ENCODE results near the gene VSIR. TPM values are rescaled to one million over a fixed set of nuclear protein-coding genes. Genes with fewer than 3 reads are reported as not detected.
A peak's percentile ranks its signal among the peaks of the same experiment; 100 is the strongest.

VSIR gene
- total RNA-seq, 1 experiment from 2014 or later, result 57.7 TPM

DNA sequence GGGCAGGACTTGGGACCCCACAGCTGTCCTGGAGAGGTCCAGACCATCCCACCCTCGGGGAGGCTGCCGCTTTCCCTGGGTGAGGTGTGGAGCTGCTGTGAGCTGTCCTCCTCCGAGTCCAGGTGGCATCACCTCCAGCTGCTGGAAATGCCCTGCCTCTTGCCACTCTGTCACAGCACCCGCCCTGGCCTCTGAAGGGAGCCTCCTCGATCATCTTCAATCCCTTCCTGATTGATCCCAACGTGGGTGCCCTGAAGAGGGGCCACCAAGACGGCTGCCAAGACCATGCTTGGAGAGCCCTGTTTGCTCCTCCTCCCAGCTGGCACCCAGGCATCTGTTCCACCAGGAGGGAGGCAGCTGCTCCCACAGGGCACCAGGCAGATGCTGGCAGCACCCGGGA lies 58.3 kb downstream of the VSIR start:
- intact Hi-C loops (cut with micrococcal nuclease; ENCODE audit: unreplicated experiment), result no loop called here
- no peaks in the 10 kb centered on the region for H3K79me2 ChIP-seq (ENCODE audit: low read depth)
- peaks cover 14% of the 10 kb centered on the region for H3K4me1 ChIP-seq (replicated peaks; ENCODE audit: insufficient read depth)
- no peak overlapping the region for H3K4me2 ChIP-seq
- POLR2A ChIA-PET (ENCODE audit: unreplicated experiment), result no interaction called here
- CTCF ChIA-PET, result interaction anchor here (1.5 kb wide), 1 partner anchor 58 kb away, joined by 4 read pairs; the partner anchor contains the start of gene VSIR
- no peak for DNase-seq
- no peak overlapping the region for H2AFZ ChIP-seq
- no peaks in the 10 kb centered on the region for H3K27me3 ChIP-seq (ENCODE audit: insufficient read depth, low read depth)
- H3K9me2 ChIP-seq (ENCODE audit: insufficient read depth), result no peaks in the 10 kb centered on the region
- no peak overlapping the region for H3K4me3 ChIP-seq
- H4K20me1 ChIP-seq (ENCODE audit: insufficient read depth), result no peaks in the 10 kb centered on the region
- H3K9me3 ChIP-seq (ENCODE audit: insufficient read depth, low read depth), result no peaks in the 10 kb centered on the region
- H3F3A ChIP-seq (ENCODE audit: insufficient read depth, low read depth), result peaks cover 6% of the 10 kb centered on the region; the same call in 1 of the 2 replicates
- H3K27ac ChIP-seq, result no peak overlapping the region
- BruUV-seq (replicated peaks), result no TSS peak
- TF ChIP-seq, protein P1, sequence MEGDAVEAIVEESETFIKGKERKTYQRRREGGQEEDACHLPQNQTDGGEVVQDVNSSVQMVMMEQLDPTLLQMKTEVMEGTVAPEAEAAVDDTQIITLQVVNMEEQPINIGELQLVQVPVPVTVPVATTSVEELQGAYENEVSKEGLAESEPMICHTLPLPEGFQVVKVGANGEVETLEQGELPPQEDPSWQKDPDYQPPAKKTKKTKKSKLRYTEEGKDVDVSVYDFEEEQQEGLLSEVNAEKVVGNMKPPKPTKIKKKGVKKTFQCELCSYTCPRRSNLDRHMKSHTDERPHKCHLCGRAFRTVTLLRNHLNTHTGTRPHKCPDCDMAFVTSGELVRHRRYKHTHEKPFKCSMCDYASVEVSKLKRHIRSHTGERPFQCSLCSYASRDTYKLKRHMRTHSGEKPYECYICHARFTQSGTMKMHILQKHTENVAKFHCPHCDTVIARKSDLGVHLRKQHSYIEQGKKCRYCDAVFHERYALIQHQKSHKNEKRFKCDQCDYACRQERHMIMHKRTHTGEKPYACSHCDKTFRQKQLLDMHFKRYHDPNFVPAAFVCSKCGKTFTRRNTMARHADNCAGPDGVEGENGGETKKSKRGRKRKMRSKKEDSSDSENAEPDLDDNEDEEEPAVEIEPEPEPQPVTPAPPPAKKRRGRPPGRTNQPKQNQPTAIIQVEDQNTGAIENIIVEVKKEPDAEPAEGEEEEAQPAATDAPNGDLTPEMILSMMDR (conservative IDR thresholded peaks at IDR 0.05), result no peak
- TF ChIP-seq EZH2 (IDR thresholded peaks at IDR 0.05; ENCODE audit: low read depth), result no peak
- no peaks in the 10 kb centered on the region for H3K36me3 ChIP-seq (ENCODE audit: low read depth)

DNA sequence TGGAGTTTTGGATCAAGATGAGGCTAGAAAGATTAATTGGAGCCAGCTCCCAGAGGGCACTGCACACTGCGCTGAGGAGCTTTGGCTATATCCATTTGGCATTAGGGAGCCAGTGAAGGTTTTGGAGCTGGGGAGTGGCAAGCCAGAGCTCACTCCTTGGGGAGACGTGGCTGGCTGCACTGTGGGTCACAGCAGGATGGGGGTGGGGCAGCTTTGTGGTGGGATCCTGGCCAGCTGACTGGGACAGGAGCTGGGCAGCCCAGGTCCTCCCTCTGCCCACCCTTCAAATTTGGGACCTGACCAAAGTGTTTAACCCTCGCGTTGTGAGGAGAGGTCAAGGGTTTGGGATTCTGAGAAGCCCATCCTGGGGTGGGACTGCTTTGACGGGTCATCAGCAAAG lies 58.7 kb downstream of the VSIR start:
- H3K4me2 ChIP-seq, result peak overlapping the region; percentile 39
- CTCF ChIA-PET, result interaction anchor here (0.5 to 1.5 kb wide), 3 partner anchors 22 to 399 kb away, joined by 3 to 7 read pairs (median 4); partner anchors contain the start of gene VSIR
- intact Hi-C loops (cut with micrococcal nuclease; ENCODE audit: unreplicated experiment), result loop anchor here (5.0 kb wide), 1 partner anchor 98 kb away; no protein-coding TSS in a partner anchor

DNA sequence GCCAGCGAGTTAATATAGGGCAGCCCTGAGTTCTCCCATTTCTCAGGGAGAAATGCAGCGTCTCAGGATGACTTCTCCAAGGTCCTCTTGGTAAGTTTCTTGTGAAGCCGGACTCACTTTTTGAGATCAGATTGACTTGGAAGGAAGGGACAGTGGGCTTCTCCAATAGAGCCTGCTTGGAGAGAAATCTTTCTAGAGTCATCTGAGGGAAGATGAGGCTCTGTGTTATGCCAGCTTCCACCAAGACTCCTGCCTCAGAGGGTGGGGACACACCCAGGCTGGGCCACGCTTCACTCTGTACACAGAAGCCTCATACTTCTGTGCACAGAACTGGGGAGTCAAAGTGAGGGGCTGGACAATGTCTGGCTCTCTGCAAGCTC lies 59.3 kb downstream of the VSIR start:
- H3K27ac ChIP-seq, result peak overlapping the region; percentile 50
- BruUV-seq (replicated peaks), result no TSS peak
- TF ChIP-seq, protein P1 (conservative IDR thresholded peaks at IDR 0.05), result no peak
- TF ChIP-seq EZH2 (IDR thresholded peaks at IDR 0.05; ENCODE audit: low read depth), result no peak

More for the DNA sequence above, 58.7 kb downstream of the VSIR start:
- H3K9me3 ChIP-seq (ENCODE audit: insufficient read depth, low read depth), result no peaks in the 10 kb centered on the region
- H3K4me3 ChIP-seq, result no peak overlapping the region
- H3K27me3 ChIP-seq (ENCODE audit: insufficient read depth, low read depth), result no peaks in the 10 kb centered on the region
- H3K79me2 ChIP-seq (ENCODE audit: low read depth), result no peaks in the 10 kb centered on the region
- no peaks in the 10 kb centered on the region for H3K36me3 ChIP-seq (ENCODE audit: low read depth)
- no peak for DNase-seq
- peaks cover 14% of the 10 kb centered on the region for H3K4me1 ChIP-seq (replicated peaks; ENCODE audit: insufficient read depth)
- POLR2A ChIA-PET (ENCODE audit: unreplicated experiment), result interaction anchor here (0.7 kb wide), 1 partner anchor 127 kb away, joined by 3 read pairs; no protein-coding TSS in a partner anchor
- no TSS peak for BruUV-seq (replicated peaks)
- no peaks in the 10 kb centered on the region for H3K9me2 ChIP-seq (ENCODE audit: insufficient read depth)
- H4K20me1 ChIP-seq (ENCODE audit: insufficient read depth), result no peaks in the 10 kb centered on the region
- peaks cover 6% of the 10 kb centered on the region; the same call in 1 of the 2 replicates for H3F3A ChIP-seq (ENCODE audit: insufficient read depth, low read depth)
- no peak overlapping the region for H2AFZ ChIP-seq
- TF ChIP-seq, protein P1 (conservative IDR thresholded peaks at IDR 0.05), result no peak
- no peak for TF ChIP-seq EZH2 (IDR thresholded peaks at IDR 0.05; ENCODE audit: low read depth)
- peak overlapping the region; percentile 50 for H3K27ac ChIP-seq

More for the DNA sequence above, 59.3 kb downstream of the VSIR start:
- ChIA-PET POLR2A (ENCODE audit: unreplicated experiment) (interaction anchor here (0.6 to 0.7 kb wide), 2 partner anchors 53 to 127 kb away, joined by 3 to 6 read pairs; no protein-coding TSS in a partner anchor), CTCF (interaction anchor here (0.5 to 1.5 kb wide), 4 partner anchors 21 to 399 kb away, joined by 3 to 7 read pairs (median 4); partner anchors contain the start of gene VSIR)
- H3K27me3 ChIP-seq (ENCODE audit: insufficient read depth, low read depth), result no peaks in the 10 kb centered on the region
- H3K79me2 ChIP-seq (ENCODE audit: low read depth), result no peaks in the 10 kb centered on the region
- no peaks in the 10 kb centered on the region for H3K9me2 ChIP-seq (ENCODE audit: insufficient read depth)
- H3K9me3 ChIP-seq (ENCODE audit: insufficient read depth, low read depth), result no peaks in the 10 kb centered on the region
- no peak for DNase-seq
- H2AFZ ChIP-seq, result peak overlapping the region; percentile 5; the same call in 1 of the 2 replicates
- H3K36me3 ChIP-seq (ENCODE audit: low read depth), result no peaks in the 10 kb centered on the region
- H3K4me1 ChIP-seq (replicated peaks; ENCODE audit: insufficient read depth), result peaks cover 18% of the 10 kb centered on the region
- no peaks in the 10 kb centered on the region for H4K20me1 ChIP-seq (ENCODE audit: insufficient read depth)
- H3F3A ChIP-seq (ENCODE audit: insufficient read depth, low read depth), result peaks cover 6% of the 10 kb centered on the region; the same call in 1 of the 2 replicates
- H3K4me3 ChIP-seq, result no peak overlapping the region
- intact Hi-C loops (cut with micrococcal nuclease; ENCODE audit: unreplicated experiment), result loop anchor here (5.0 kb wide), 1 partner anchor 98 kb away; no protein-coding TSS in a partner anchor
- H3K4me2 ChIP-seq, result peak overlapping the region; percentile 39

All from PC-9 (cell line).